Mammary epithelial cell (primary cell): Measurements from ENCODE around the gene EXOC6B.
"Not testable (repeated sequence)": the region's sequence is repeated elsewhere in the genome, so short reads cannot be mapped to it uniquely, and the experiment has no call there.

Experiments used
- EZH2 ChIP-seq: IDR thresholded peaks from 2 replicates; pipeline ENCODE4 v1.6.1; 2012; ENCODE audit warnings: low read length, inconsistent platforms, borderline replicate concordance
- TF ChIP-seq, protein P1 (sequence below), 2 donors: IDR thresholded peaks in 1 of 2; conservative IDR thresholded peaks in 1 of 2; 2 replicates each; pipeline ENCODE4 v1.5.1; 2011 to 2012; ENCODE audit warnings: inconsistent platforms in 2 of 2, low read length in 2 of 2, mild to moderate bottlenecking in 2 of 2, control low read depth in 1 of 2, low read depth in 1 of 2; ENCODE audit not compliant: insufficient read depth in 1 of 2; ENCODE audit errors: extremely low read depth in 1 of 2

DNA sequence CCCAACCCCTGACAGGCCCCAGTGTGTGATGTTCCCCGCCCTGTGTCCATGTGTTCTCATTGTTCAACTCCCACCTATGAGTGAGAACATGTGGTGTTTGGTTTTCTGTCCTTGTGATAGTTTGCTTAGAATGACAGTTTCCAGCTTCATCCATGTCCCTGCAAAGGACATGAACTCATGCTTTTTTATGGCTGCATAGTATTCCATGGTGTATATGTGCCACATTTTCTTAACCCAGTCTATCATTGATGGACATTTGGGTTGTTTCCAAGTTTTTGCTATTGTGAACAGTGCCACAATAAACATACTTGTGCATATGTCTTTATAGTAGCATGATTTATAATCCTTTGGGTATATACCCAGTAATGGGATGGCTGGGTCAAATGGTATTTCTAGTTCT lies 270.9 kb downstream of the EXOC6B start:
- TF ChIP-seq, protein P1, sequence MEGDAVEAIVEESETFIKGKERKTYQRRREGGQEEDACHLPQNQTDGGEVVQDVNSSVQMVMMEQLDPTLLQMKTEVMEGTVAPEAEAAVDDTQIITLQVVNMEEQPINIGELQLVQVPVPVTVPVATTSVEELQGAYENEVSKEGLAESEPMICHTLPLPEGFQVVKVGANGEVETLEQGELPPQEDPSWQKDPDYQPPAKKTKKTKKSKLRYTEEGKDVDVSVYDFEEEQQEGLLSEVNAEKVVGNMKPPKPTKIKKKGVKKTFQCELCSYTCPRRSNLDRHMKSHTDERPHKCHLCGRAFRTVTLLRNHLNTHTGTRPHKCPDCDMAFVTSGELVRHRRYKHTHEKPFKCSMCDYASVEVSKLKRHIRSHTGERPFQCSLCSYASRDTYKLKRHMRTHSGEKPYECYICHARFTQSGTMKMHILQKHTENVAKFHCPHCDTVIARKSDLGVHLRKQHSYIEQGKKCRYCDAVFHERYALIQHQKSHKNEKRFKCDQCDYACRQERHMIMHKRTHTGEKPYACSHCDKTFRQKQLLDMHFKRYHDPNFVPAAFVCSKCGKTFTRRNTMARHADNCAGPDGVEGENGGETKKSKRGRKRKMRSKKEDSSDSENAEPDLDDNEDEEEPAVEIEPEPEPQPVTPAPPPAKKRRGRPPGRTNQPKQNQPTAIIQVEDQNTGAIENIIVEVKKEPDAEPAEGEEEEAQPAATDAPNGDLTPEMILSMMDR (conservative IDR thresholded peaks at IDR 0.05 in 1 of 2, IDR thresholded peaks at IDR 0.05 in 1 of 2; ENCODE audit: extremely low read depth in 1 of 2, insufficient read depth in 1 of 2, low read depth in 1 of 2, low read length in 2 of 2), result not testable (repeated sequence)
- not testable (repeated sequence) for TF ChIP-seq EZH2
